ENCODE data around the gene GREB1L.
"Not testable (repeated sequence)": the region's sequence is repeated elsewhere in the genome, so short reads cannot be mapped to it uniquely, and the experiment has no call there.

Gene GREB1L

DNA sequence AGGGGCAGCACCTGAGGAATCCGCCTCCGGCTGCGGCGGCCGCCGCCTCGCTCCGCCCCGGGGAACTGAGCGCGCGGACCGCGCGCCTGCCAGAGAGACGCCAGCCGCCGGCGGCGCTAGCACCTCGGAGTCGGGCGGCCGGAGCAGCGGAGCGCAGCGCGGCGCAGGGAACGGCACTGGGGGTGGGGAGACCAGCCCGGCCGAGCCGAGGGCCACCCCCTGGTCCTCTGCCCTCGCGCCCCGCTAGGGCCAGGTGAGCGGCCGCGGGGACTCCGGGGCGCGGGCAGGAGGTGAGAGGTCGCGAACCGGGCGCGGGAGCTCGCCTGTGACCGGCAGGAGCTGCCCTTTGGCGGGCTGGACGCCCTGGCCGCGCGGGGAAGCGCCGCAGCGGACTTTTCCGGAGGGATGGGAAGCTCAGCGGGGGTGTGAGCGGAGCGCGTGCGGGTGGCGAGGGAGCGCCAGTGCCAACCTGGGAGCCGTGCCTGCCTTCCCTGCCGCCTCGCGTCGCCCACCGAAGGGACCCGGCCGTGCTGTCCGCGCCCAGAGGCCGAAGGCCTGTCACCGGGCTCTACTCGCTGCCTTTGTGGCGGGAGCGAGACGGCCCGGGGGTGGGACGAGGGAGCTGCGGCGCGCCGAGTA is at the start of gene GREB1L:
Gene GREB1L, plus strand, starts transcription at position 92 of the 639 bp plus-strand sequence. CDS start 141,287 bp downstream, outside the sequence.
- FAIRE-seq = no peak

DNA sequence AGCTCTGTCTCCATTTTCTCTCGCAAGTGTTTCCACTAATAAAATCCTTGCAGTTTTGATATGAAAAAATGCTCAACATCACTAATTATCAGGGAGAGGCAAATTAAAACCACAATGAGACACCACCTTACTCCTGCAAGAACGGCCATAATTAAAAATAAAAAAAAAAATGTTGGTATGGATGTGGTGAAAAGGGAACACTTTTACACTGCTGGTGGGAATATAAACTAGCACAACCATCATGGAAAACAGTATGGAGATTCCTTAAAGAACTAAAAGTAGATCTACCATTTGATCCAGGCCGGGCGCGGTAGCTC is 49.8 kb upstream of the GREB1L start:
- FAIRE-seq = no peak

DNA sequence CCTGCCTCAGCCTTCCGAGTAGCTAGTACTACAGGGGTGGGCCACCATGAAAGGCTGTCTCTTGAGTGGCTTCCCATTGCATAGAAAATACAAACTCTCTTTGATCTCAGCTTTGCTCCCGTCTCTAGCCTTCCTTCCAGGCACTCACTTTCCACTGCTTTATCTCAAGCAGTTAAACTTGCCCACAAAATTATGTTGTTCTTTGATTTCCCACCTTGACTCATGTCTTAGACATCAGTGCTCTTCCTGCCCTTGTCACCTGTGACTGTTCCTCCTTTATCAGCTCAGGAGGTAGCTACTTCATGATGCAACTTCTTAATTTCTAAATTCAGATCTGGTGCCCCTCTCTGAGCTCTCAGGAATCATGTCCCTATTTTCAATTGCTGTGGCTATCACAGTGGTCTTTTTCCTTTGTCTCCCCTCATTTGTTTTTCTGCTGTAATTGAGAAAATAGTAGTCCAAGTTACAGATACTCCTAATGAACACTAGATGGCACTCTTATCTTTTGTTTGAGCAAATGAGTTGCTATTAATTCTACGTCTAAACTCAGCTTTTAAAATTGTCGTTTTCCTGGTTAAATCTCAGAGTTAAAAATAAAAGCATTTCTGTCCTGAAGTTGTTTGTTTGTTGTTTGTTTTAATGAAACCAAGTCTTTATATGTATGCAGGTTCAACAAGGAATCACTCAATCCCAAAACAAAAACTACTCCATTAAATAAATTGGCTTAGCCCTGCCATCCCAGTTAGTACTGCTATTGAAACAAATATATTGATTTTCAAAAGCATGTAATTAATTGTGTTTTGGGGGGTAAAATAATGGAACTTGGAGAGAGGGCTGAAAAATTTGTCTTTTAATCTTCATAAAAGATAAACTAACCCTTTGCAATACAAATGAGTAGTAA is 46.9 kb upstream of the GREB1L start:
- peak; percentile 95 for FAIRE-seq

DNA sequence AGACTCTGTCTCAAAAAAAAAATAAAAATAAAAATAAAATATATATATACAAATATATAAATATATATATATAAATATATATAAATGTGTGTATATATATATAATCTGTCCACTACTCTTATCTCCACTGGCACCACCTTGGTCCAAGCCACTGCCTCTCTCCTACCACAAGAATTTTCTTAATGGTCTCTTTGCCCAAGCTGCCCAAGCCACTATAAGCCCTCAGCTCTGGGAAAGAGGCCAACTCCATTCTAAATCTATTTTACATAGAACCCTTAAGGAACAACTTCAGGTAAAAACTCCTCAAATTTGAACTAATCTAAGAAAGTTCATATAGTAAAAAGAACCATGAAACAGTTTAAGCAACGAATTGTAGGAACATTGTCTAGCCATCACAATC is 45.6 kb upstream of the GREB1L start:
- FAIRE-seq = no peak

DNA sequence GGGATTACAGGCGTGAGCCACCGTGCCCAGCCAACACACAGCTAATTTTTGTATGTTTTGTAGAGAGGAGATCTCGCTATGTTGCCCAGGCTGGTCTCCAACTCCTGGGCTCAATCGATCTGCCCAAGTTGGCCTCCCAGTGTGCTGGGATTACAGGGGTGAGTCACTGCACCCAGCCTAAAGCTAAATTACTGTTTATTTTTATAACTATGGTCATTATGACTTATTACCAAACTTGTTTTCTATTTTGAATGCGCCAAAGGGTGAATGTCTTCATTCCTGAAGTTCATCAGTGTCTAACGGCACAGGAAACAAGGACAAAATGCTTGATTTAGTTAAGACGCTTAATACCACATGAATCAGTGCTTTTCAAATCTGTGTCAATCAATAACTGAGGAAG is 38.9 kb upstream of the GREB1L start:
- FAIRE-seq = no peak

DNA sequence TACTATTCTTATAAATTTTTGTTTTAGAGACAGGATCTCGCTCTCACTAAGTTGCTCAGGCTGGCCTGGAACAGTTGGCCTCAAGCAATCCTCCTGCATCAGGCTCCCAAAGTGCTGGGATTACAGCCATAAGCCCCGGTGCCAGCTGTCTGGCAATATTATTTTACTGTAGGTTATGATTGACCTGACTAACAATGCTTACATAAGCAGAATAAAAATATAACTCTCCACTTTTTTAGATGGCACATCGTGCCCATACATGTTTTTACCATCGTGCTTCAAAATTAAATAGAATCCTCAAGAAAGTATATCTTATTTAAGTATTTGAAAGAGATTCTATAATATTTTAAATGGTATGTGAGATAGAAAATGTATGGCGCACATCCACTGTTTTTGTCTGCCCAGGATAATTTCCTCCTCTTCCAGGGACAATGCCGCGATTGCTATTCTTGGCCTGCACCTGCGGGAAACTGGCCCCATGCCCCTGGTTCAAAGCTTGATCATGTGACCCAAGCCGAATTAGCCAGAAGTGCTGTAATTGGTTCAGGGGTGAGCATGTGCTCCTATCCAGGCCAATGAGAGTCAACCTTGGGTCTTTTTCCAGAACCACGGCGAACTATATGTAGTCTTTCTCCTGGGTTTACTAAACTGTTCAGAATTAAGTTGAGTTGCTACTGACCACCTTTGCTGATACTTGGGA is 38.3 kb upstream of the GREB1L start:
- no peak for FAIRE-seq

DNA sequence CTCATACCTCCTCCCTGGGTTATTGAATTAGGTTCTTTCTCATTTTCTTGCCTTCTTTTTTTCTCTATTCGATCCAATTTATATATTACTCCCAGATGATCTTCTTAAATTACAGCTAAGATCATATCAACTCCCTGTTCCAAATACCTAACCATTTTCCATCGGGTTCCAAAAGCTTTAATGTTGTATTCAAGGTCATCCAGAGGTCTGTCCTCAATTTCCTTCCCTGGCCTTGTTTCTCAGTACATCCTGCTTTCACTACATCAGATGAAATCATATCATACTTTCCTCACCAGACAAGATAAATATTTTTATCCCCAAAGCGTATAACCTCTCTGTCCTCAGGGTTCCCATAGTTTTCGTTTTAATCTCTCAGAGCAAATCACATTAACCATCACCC is 36.3 kb upstream of the GREB1L start:
- FAIRE-seq = no peak

DNA sequence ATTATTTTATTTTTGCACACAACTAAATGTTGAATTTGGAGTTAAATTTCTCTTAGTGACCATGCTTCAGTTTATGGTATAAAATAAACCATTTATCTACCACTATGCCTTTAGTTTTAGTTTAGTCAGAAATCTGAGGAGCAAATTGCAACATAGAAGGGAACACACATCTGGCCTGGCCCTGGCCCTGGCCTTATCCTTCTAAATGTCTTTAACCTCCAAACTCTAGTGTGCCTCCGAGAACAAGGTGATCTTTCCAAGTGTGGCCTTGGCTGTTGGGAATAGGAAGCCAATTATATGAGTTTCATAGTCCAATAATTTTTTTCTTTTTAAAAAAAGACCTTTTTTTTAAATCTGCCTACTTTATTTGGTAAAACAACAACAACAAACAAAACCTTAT is 31.8 kb upstream of the GREB1L start:
- FAIRE-seq = no peak

DNA sequence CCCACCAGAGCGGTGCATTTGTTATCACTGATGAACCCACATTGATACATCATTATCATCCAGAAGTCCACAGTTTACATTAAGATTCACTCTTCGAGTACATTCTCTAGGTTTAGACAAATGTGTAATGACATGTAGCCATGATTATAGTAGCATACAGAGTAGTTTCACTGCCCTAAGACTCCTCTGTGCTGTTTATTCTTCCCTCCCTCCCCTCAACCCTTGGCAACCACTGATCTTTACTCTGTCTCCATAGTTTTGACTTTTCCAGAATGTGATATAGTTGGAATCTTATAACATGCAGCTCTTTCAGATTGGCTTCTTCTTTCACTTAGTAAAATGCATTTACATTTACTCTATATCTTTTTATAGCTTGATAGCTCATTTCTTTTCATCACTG is 31.2 kb upstream of the GREB1L start:
- no peak for FAIRE-seq

DNA sequence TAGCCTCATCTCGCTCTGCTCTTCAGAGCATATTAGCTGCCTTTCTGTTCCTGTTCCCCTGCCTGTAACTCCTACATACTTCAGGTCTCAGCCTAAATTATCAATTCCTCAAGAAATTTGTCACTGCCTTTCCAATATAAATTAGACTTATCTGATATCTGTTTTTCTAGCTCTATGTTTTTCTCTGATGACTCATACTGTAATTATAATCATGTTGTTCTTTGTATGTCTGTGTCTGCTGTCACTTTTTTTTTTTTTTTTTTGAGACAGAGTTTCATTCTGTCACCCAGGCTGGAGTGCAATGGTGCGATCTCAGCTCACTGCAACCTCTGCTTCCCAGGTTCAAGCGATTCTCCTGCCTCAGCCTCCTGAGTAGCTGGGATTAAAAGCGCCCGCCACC is 27.6 kb upstream of the GREB1L start:
- not testable (repeated sequence) for FAIRE-seq

DNA sequence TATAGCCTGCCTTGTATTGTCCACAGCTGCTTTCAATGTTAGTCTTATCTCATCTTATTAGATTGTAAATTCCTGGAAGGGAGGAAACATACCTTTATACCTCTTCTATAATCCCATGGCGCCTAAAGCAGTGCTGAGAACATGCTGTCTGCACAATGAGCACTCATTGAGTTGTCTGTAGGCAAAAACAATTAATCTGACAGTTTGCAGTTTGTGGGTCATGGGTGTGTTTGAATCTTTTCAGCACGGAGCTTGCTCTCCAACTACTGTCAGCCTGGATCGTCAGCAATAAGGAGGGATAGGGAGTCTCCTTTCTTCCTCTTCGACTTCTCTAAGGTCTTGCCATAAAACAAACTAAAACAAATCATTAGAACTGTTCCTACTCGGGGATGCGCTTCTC is 26.5 kb upstream of the GREB1L start:
- no peak for FAIRE-seq

DNA sequence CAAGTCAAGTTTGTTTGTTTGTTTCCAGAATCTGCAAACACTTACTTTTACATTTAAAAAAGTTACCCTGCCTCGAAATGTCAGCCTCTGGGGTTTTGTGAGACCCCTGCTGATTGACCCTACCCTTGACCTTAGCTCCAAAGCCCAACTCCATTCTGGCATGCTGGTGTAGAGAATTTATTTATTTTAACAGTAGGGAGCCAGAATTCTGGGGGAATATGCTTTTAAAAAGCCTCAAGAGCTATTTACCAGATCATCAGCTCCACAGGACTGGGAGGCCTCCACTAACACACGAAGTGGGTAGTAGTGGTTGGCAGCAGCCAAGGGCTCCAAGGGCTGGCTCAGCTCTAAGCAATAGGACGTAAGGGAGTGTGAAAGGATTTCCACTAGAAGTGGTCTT is 23.2 kb upstream of the GREB1L start:
- FAIRE-seq = no peak

DNA sequence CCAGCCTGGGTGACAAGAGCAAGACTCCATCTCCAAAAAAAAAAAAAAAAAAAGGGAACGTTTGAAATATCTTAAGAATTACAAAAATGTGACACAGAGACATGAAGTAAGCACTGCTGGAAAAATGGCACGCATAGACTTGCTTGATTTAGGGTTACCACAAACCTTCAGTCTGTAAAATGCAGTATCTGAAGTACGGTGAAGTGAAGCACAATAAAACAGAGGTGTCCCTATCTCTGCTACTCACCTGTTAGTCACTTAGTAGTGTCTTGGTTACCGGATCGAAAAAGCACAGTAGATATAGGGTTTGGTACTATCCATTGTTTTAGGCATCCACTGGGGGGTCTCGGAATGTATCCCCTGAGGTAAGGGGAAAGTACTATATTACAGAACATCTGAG is 11.6 kb upstream of the GREB1L start:
- FAIRE-seq = no peak

DNA sequence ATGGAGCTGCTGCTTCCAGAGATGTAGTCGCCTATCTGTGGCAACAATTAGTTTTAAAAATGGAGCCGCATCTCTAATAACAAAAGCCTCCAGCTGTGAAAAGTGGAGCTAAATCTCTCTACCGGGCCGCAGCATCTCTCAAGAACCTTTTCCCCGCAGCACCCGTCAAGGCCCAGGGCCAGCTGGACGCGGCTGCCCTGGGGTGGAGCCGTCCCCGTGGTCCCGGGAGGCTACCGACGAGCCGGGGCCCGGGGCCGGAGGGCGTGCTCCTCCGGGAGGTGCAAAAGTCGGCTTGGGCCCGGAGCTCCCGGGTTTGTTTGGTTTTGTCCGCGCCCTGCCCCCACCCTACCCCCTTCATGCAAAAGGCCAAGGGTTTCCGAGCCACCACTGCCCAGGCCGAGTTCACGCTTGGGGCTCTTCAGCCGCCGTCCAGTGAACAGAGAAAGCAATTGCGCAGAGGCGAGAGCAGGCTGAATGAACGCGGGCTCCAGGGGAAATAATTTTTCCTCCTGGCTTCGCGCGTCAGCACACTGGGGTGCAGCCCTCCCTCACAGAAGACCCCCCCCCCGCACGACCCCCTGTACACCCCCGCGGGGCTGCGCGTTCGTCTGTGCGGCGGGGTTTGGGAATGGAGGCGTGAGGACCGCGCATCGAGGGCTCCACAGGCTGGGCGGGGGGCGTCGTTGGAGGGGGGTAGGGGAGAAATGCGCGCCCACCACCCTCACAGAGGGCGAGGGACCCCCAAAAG is 557 bp upstream of the GREB1L start:
- FAIRE-seq = no peak

DNA sequence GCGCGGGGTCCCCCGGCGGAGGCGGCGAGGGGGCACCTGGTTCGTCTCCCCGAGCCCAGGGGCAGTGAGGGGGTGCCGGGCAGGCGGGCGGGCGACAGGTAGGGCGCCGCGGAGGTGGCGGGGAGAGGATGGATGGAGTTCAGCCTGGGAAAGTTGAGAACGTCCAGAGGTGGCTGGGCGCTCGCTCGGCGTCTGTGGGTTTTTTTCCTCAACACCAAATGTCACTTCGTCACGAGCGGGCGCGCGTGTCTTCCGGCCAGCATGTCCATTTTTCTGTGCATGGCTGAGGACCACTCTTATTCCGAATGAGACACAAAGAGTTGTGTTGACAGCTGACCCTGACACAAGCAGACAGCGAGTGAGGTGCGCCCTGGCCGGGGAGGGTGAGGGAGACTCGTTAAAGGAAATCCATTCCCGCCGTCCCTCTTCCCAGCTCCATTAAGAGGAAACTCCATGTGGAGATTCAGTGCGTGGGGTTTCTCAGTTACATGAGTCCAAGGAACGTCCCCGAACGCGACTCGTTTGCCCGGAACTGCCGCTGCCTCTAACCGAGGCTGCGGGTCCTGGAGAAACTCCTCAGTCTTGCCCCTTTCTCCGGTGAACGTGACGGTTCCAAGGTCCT is 859 bp downstream of the GREB1L start:
- FAIRE-seq = no peak

DNA sequence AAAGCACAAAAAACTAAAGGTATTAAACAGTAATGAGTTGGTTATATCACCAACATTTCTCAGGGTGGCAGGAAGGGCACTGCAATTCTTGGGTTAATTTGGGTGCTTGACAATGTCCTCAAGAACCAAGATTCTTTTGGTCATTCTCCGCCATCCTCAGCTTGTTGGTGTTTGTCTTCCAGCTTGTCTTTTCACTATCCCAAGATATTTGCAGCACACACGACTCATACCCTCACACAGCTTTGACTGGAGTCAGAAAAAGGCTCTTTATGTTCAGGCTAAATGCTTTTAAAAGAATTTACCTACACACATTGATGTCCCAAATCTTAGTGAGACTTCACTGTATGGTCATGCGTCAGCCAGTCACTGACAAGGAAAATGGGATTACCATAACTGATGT is 12.5 kb downstream of the GREB1L start:
- FAIRE-seq = no peak

DNA sequence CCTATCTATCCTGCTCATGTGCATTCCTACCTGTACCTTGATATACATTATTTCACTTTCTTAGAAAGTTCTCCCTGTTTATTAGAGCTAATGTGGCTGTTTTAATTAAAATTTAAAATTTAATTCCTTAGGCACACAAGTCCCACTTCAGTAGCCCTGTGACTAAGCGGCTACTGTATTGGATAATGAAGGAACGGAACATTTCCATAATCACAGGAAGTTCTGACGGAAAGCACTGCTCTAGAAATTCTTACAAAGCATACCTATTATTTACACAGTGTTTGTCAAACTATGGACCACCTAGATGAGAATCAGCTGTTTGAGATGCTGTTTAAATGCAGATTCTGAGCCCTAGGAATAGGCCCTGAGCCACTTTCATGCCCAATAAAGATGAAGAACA is 13.2 kb downstream of the GREB1L start:
- FAIRE-seq = no peak

DNA sequence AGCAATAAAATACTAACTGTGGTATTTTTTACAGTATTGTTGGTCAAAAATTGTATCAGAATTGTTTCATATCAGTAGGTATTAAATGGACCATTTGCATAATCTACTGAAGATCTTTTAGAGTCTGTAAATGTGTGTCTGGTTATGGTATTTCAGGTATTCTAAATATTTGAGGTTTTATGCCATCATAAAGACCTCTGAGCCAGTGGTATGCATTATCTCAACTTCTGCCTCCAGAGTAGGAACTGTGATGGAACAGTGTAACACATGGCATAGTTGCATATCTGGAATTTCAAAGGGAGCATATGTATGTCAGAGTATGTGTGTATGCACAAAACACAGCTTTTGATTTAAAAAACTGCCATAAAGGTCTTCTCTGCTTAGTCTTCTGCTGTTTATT is 15.4 kb downstream of the GREB1L start:
- FAIRE-seq = no peak

DNA sequence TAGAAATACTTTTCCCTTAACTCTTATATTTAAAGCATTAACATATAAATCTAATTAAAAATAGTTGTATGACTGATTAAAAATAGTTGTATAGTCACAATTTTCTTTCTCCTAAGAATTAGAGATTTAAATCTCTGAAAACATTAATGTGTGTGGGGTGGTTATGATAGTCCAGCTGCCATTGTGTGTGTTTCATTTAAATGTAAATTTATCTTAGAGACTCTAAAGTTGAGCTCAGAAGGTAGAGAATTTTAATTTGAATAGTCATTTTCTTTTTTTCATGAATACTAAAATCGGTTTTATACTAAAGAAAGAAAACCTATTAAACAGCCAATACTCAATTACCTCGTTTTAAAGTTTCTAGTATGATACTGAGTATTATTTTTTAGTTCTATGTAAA is 18.6 kb downstream of the GREB1L start:
- no peak for FAIRE-seq

DNA sequence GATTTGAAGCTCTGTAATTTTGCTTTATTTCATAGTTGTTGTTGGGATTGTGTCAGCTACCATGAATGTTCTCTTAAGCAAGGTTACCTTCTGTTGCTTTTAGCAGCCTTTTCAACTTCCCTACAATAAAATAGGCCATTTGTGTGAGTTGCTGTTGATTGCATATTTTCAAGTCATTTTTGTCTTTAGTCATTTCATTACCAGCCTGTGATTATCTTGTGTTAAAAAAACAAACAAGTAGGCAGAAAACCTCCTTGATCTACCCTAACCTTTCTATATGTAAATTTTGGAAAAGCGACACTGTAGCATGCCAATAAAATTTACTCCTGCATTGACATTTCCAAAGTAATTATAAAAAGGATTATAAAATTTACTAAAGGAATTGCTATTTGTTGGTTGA is 19.3 kb downstream of the GREB1L start:
- no peak for FAIRE-seq

DNA sequence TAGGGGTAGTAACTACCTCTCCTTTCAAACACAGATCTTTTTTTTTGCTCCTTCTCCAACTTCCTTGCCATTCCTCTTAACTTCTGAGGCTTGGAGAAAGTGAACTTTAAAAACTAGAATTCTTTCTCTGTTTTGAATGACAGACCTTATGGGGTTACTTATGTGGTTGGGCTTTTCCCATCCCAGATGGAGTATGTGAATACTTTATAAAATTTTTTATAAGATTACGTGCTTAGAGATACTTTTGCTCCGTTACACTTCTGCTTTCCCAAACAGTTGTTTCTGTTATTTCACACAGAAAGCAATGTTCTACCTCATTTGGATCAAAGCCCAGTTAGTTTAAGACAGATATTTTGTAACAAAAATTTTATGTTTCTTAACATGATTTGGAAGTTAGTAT is 20.2 kb downstream of the GREB1L start:
- no peak for FAIRE-seq

DNA sequence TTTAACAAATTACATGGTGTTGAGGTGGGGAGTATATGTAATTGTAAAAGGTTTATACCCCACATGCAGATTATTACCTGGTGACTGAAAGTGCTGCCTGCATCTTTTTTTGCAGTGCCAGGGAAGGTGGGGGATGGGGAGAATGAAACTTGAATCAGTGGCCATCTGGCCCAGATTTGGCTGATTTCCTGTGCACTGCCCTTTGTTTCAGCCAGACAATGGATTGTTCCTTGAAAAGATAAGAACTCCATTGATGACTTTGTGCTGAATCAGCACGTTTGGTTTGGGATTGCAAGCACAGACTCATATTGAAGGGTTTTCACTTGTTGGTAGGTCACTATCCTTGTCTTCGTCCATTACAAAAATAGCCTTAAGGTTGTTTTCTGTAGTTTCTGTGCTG is 20.9 kb downstream of the GREB1L start:
- no peak for FAIRE-seq

DNA sequence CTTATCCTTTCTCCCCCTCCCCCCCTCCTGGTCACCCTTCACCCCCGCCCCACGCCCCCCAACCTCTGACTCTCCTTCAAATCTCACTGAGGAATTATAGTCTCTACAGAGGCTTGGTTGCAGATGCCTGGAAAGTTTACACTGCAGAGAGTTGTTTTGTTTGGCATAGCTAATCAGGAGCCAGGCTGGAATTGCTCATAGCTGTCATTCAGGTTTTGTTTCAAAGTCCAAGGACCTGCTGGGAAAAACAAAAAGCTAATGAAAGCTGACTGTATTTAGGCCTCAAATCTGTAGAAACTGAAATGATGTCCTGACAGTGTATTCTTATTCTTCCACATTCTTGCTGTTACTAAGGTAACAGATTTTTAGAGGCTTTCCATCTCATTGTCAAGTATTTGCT is 22.6 kb downstream of the GREB1L start:
- FAIRE-seq = no peak
